ENCODE measurements around the gene RPP25L.

- TF ChIP-seq EZH2 (IDR thresholded peaks at IDR 0.05; ENCODE audit: low read length, unreplicated experiment), result no peak
- TF ChIP-seq CTCF (conservative IDR thresholded peaks at IDR 0.05; ENCODE audit: low read depth, low read length), result no peak
- no peak for TF ChIP-seq EZH2phosphoT487 (IDR thresholded peaks at IDR 0.05; ENCODE audit: borderline replicate concordance, low read length)
Observed at GRCh38 chr9:34647651-34648050, 35.8 kb upstream of the RPP25L start.
